ENCODE results near the gene TET1. TPM values are rescaled to one million over a fixed set of nuclear protein-coding genes. Genes with fewer than 3 reads are reported as not detected.

The TET1 gene
- total RNA-seq, 4 donors from 2014 or later: 6.9 to 9.6 (median 8.8) TPM

- TF ChIP-seq CTCF (IDR thresholded peaks at IDR 0.05) (no peak), POLR2A (IDR thresholded peaks at IDR 0.05; ENCODE audit: low read depth) (no peak), POLR2AphosphoS5 (IDR thresholded peaks at IDR 0.05) (no peak), EP300 (IDR thresholded peaks at IDR 0.05) (no peak)
- intact Hi-C loops (cut with DNase I): loop anchor here (2.0 to 5.0 kb wide), 2 partner anchors 194 to 376 kb away; partner anchors contain the start of genes CCAR1 and DDX50
- Histone ChIP-seq H3K9me3 (no peaks in the 10 kb centered on the region), H3K4me3 (peak overlapping the region; percentile 77 to 99 (median 92)), H3K36me3 (peaks cover 0 to 30% (median 9%) of the 10 kb centered on the region in 4 donors), H3K4me1 (peaks cover 4 to 19% (median 16%) of the 10 kb centered on the region in 4 donors), H3K27me3 (no peaks in the 10 kb centered on the region), H3K27ac (replicated peaks in 1 of 4) (peak overlapping the region; percentile 91 to 98 (median 94))
- no peak for DNase-seq (ENCODE audit: extremely low spot score)
- 2% methylated on average over 9 of the region's 11 CpGs for WGBS
Observed at GRCh38 chr10:68526634-68527307, 33.4 kb upstream of the TET1 start.

- no peak for DNase-seq (ENCODE audit: extremely low spot score)
- no peaks in the 10 kb centered on the region for H3K9me3 ChIP-seq
- TF ChIP-seq EP300 (IDR thresholded peaks at IDR 0.05) (no peak), POLR2AphosphoS5 (IDR thresholded peaks at IDR 0.05) (no peak), CTCF (IDR thresholded peaks at IDR 0.05) (no peak), POLR2A (IDR thresholded peaks at IDR 0.05; ENCODE audit: low read depth) (no peak)
- H3K27me3 ChIP-seq: no peaks in the 10 kb centered on the region
- H3K27ac ChIP-seq (replicated peaks in 1 of 4): no peak overlapping the region
- 88% methylated on average over 9 of the region's 9 CpGs for WGBS
- no peaks in the 10 kb centered on the region for H3K36me3 ChIP-seq
- no peak overlapping the region for H3K4me3 ChIP-seq
- H3K4me1 ChIP-seq: no peaks in the 10 kb centered on the region
- intact Hi-C loops (cut with DNase I): no loop called here
Observed at GRCh38 chr10:68536973-68537372, 23.2 kb upstream of the TET1 start.

- Histone ChIP-seq H3K4me1 (peaks cover 0 to 2% (median 0%) of the 10 kb centered on the region in 4 donors), H3K36me3 (no peaks in the 10 kb centered on the region), H3K9me3 (no peaks in the 10 kb centered on the region), H3K27me3 (no peaks in the 10 kb centered on the region), H3K27ac (replicated peaks in 1 of 4) (no peak overlapping the region), H3K4me3 (no peak overlapping the region)
- intact Hi-C loops (cut with DNase I): no loop called here
- TF ChIP-seq CTCF (IDR thresholded peaks at IDR 0.05) (no peak), POLR2A (IDR thresholded peaks at IDR 0.05; ENCODE audit: low read depth) (no peak), POLR2AphosphoS5 (IDR thresholded peaks at IDR 0.05) (no peak), EP300 (IDR thresholded peaks at IDR 0.05) (no peak)
- 83% methylated on average over 5 of the region's 6 CpGs for WGBS
- DNase-seq (ENCODE audit: extremely low spot score): no peak
Observed at GRCh38 chr10:68537796-68538195, 22.3 kb upstream of the TET1 start.

GRCh38 chr10:68543004-68543918 is 16.9 kb upstream of the TET1 start:
- WGBS: 55% methylated on average over 5 of the region's 5 CpGs
- Histone ChIP-seq H3K9me3 (no peaks in the 10 kb centered on the region), H3K36me3 (no peaks in the 10 kb centered on the region), H3K27ac (replicated peaks in 1 of 4) (no peak overlapping the region), H3K27me3 (no peaks in the 10 kb centered on the region), H3K4me1 (peaks cover 0 to 5% (median 0%) of the 10 kb centered on the region in 4 donors), H3K4me3 (no peak overlapping the region)
- no peak for DNase-seq (ENCODE audit: extremely low spot score)
- intact Hi-C loops (cut with DNase I): no loop called here
- TF ChIP-seq POLR2AphosphoS5 (IDR thresholded peaks at IDR 0.05): no peak
- TF ChIP-seq EP300 (IDR thresholded peaks at IDR 0.05): no peak
- TF ChIP-seq CTCF (IDR thresholded peaks at IDR 0.05): no peak
- no peak for TF ChIP-seq POLR2A (IDR thresholded peaks at IDR 0.05; ENCODE audit: low read depth)
